MG63 (cell line): ENCODE results near the gene SLC35F6. TPM values are rescaled to one million over a fixed set of nuclear protein-coding genes. Genes with fewer than 3 reads are reported as not detected.

Experiments used
- DNase-seq: peaks from one replicate; pipeline ENCODE4 v3.0.0-alpha.2; 2020
- H3K27me3 ChIP-seq: fragments of 250-450 bp; sonication (Bioruptor Pico); 2 replicates; pipeline ENCODE4 v1.5.1; 2020; ENCODE audit warnings: mild to moderate bottlenecking, moderate library complexity
- H3K36me3 ChIP-seq: fragments of 250-450 bp; sonication (Bioruptor Pico); 2 replicates; pipeline ENCODE4 v1.5.1; 2020; ENCODE audit warnings: mild to moderate bottlenecking, moderate library complexity
- H3K4me3 ChIP-seq: fragments of 250-450 bp; sonication (Bioruptor Pico); 2 replicates; pipeline ENCODE4 v1.5.1; 2020; ENCODE audit warnings: mild to moderate bottlenecking, moderate library complexity
- H3K9me3 ChIP-seq: fragments of 250-450 bp; sonication (Bioruptor Pico); 2 replicates; pipeline ENCODE4 v1.5.1; 2020; ENCODE audit warnings: mild to moderate bottlenecking, moderate library complexity
- total RNA-seq: library from RNA; depleted of rRNA; stranded (reverse); fragments of >200 nt; shearing (Covaris generic); gene quantifications from 2 replicates; pipeline ENCODE4 v1.2.3, GENCODE V29; 2014; ENCODE audit warnings: low replicate concordance; rRNA removed

SLC35F6 gene
- total RNA-seq = 18.9 and 31.0 TPM in 2 replicates

GRCh38 chr2:26764078-26764887 is at the start of gene SLC35F6:
SLC35F6 (plus strand) TSS chr2:26764284; CDS start chr2:26764350, 66 bp downstream.
- H3K27me3 ChIP-seq = no peaks in the 10 kb centered on the region
- peak; percentile 84 for DNase-seq
- H3K36me3 ChIP-seq = peaks cover 33% of the 10 kb centered on the region
- no peaks in the 10 kb centered on the region; the same call in 1 of the 2 replicates for H3K9me3 ChIP-seq
- peak within 1 kb of the TSS; percentile 98 for H3K4me3 ChIP-seq

DNA sequence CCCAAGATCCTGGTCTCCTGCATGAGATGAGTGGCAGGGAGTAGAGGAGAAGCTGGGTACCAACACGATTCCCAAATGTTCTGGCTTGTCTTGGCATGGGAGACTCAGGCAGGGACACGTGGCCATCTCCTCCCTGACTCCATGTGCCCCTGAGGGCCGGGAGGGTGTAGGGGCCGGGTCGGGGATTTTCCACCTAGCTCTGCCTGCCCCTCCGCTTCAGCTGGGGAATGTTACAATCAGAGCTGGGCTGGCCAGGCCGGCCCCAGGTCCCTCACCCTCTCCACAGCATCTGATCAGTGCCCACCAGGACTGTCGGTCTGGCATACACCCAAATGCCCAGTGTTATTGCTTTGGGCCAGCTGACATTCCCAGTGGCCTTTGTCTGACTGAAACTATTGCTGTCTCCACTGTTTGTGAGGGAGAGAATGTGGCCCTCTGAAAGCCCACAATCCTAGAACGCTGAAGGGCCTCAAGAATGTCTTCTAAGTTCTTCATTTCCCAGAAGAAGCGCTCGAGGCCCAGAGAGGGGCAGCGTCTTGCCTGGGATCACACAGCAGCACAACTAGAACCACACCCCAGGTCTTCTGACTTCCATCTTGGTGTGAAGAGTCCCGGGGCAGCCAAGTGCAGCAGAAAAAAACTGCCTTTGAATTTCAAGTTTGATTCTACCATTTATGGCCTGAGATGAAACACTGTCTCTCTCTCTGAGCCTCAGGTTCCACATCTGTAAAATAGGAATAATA is 48.4 kb upstream of the SLC35F6 start:
- no peak for DNase-seq
- Histone ChIP-seq H3K27me3 (no peaks in the 10 kb centered on the region), H3K36me3 (no peaks in the 10 kb centered on the region), H3K9me3 (no peaks in the 10 kb centered on the region), H3K4me3 (no peak overlapping the region)

- Histone ChIP-seq H3K9me3 (no peaks in the 10 kb centered on the region), H3K36me3 (no peaks in the 10 kb centered on the region), H3K4me3 (no peak overlapping the region), H3K27me3 (no peaks in the 10 kb centered on the region)
- DNase-seq = no peak
Measured at GRCh38 chr2:26716340-26716739, 47.7 kb upstream of the SLC35F6 start.

DNA sequence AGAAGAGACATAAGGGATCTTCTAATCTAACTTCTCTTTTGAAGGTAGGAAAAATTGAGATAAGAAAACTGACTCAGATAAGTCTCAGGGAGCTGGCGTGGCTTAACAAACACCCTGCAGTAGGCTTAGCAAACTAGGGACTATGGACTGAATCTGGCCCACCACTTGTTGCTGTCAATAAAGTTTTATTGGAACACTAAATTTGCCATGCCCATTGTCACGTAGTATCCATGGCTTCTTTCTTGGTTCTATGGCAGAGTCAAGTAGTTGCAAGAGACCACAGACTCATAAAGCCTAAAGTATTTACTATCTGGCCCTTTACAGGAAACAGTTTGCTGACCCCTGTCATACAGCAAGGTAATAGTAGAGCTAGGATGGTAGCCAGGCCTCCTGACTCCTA is 47.3 kb upstream of the SLC35F6 start:
- Histone ChIP-seq H3K4me3 (no peak overlapping the region), H3K36me3 (no peaks in the 10 kb centered on the region)
- no peak for DNase-seq

GRCh38 chr2:26717362-26717761 is 46.7 kb upstream of the SLC35F6 start:
- Histone ChIP-seq H3K4me3 (no peak overlapping the region), H3K27me3 (no peaks in the 10 kb centered on the region), H3K9me3 (no peaks in the 10 kb centered on the region), H3K36me3 (no peaks in the 10 kb centered on the region)
- no peak for DNase-seq

More for the DNA sequence above, 47.3 kb upstream of the SLC35F6 start:
- no peaks in the 10 kb centered on the region for H3K9me3 ChIP-seq
- no peaks in the 10 kb centered on the region for H3K27me3 ChIP-seq

GRCh38 chr2:26718949-26719686 is 45.0 kb upstream of the SLC35F6 start:
- Histone ChIP-seq H3K36me3 (no peaks in the 10 kb centered on the region), H3K27me3 (no peaks in the 10 kb centered on the region), H3K9me3 (no peaks in the 10 kb centered on the region), H3K4me3 (no peak overlapping the region)
- DNase-seq = no peak

DNA sequence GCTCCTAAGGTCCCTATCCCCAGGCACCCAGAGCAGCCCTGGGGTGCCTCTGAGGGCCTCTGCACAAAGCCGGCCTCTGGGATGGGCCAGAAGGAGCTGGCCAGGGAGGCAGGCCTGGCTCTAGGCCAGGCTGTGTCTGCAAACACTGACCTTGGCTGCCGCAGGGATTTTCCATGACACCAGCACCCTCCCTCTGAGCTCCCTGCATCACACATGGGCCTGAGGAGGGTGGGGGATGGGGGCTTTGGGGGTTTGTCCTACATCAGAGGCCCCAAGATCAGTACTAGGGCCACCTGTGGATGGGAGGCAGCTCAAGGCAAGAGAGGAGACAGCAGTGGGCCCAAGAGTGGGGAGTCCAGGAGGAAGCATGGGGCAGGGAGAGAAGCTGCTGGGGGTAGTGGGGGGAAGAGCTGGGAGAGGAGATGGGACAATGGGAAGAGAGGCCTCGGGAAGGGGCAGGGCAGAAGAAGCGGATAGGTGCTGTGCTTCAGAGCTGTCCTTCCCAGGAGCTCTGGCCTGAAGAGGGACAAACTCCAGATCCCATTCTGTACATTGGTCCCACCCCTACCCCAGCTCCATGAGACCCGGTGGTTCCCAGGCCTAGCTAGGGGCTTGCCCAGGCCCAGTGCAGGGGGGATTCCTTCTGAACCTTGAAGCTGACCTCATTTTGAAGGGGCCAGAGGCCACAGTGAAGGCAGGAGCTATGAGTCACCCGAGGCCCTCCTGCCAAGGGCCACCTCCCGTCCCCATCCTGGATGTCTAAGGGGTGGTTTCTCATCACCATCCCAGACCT is 43.6 kb upstream of the SLC35F6 start:
- no peaks in the 10 kb centered on the region for H3K9me3 ChIP-seq
- H3K27me3 ChIP-seq = no peaks in the 10 kb centered on the region
- no peaks in the 10 kb centered on the region for H3K36me3 ChIP-seq
- H3K4me3 ChIP-seq = no peak overlapping the region
- peak; percentile 66 for DNase-seq

DNA sequence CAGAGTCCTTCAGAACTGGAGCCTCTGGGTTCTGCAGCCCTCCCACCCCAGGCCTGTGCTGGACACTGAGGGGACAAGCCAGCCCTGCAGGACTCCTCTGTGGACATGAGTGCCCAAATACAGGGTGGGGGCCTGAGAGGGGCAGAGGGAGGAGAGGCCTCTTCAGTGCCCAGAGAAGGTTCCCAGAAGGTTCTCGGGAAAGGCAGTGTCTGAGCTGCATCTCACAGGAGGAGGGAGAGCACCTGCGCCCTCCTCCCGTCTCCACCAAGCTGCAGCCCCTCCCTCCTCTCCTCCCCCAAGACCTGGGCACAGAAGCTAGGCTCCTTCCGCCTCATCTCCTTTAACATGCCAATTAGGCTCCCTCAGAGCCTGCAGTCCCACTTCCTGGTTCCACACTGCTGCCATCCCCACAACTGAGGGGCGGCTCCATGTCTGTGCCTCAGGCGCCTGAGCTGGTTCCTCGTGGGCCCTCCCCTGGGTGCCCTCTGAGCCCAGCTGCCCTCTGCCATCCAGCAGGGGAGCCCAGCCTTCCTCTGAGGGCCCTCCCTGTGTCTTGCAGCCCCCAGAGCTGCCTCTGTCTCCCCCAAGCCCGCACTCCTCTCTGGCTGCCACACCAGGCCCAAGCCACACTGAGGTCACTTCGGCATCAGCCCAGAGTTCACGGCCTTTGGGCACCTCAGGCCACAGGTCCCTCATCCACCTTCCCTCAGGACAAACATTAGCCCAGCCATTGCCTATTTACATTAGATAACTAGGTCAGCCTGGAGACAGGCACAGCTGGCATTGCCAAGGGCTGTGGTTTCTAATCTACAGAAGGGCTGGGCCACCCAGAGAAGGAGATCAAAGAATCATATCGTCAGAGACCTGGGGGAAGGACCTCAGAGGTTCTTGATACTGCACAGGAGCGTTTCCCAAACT is 42.7 kb upstream of the SLC35F6 start:
- Histone ChIP-seq H3K9me3 (no peaks in the 10 kb centered on the region), H3K4me3 (no peak overlapping the region), H3K36me3 (no peaks in the 10 kb centered on the region), H3K27me3 (no peaks in the 10 kb centered on the region)
- no peak for DNase-seq

DNA sequence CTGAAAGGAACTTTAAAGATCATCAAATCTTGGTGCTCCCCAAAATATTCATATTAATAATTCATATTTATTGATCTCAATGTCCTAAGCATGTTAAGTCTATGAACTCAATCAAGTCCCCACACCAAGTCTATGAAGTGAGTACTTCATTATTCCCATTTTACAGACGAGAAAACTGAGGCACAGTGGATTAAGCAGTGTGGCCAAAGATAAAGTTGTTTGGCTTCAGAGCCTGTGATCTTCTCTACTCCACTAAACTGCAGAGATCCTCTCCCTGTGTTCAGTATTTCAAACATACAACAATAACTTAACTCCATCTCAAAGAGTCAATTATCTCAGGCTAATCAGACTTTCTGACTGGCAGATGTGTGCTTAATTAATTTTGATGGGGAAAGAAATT is 41.8 kb upstream of the SLC35F6 start:
- H3K4me3 ChIP-seq = no peak overlapping the region
- no peaks in the 10 kb centered on the region for H3K27me3 ChIP-seq
- no peaks in the 10 kb centered on the region for H3K9me3 ChIP-seq
- no peak for DNase-seq
- H3K36me3 ChIP-seq = no peaks in the 10 kb centered on the region

- no peaks in the 10 kb centered on the region for H3K9me3 ChIP-seq
- H3K36me3 ChIP-seq = no peaks in the 10 kb centered on the region
- no peaks in the 10 kb centered on the region for H3K27me3 ChIP-seq
- no peak overlapping the region for H3K4me3 ChIP-seq
- DNase-seq = no peak
Measured at GRCh38 chr2:26722911-26723310, 41.2 kb upstream of the SLC35F6 start.

DNA sequence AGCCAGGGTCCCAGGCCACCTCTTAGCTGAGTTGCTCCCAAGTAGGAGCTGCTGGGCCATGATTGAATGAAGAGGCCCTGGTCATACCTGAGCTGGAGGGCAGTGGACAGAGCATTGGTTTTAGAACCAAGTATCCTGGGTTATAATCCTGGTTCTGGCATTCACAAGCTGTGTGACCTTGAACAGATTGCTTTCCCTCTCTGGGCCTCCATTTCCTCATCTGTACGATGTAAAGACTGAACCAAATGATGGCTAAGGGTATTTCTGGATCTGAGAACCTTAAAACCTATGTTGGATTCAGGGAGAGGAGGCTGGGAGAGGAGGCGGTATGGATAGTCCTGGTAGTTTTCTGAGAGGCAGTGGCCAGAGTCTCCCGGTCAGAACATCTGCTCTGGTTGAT is 40.6 kb upstream of the SLC35F6 start:
- no peak overlapping the region for H3K4me3 ChIP-seq
- no peaks in the 10 kb centered on the region for H3K27me3 ChIP-seq
- no peaks in the 10 kb centered on the region for H3K36me3 ChIP-seq
- no peak for DNase-seq
- no peaks in the 10 kb centered on the region for H3K9me3 ChIP-seq

DNA sequence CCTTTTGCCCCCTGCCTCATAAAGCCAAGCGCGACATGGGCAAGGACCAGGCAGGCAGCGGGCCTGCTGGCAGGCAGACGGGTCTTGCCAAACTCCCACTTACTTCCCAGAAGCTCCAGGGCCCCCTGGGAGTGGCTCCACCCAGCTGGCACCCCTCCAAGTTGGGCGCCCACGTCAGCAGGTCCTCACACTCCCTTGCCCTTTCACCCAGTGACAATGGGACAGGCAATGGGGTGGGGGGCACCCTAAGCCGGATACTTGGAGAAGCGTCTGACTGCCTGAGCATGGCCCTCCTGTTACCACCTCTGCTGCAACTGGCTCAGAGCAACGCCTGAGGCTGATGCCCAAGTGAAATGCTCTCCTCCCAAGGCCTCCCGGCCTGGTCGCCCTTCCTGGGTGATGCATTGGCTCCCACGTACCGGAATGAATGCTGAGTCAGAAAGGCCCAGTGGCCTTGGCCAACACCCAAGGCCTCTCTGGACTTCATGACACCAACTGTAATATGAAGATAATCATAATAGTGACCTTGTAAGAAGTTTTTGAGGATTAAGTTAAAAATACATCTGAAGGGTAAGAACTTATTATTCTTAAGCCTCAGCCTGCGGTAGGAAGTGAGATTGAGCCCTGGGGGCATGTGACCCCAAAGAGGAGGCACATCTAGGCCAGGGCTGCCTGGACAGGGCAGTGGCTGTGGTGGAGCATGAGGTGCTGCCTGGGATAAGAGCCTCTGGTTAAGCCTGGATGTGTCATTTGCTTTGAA is 39.9 kb upstream of the SLC35F6 start:
- peak; percentile 84 for DNase-seq
- no peak overlapping the region for H3K4me3 ChIP-seq
- no peaks in the 10 kb centered on the region for H3K27me3 ChIP-seq
- H3K9me3 ChIP-seq = no peaks in the 10 kb centered on the region
- H3K36me3 ChIP-seq = no peaks in the 10 kb centered on the region

GRCh38 chr2:26724784-26725520 is 39.1 kb upstream of the SLC35F6 start:
- H3K27me3 ChIP-seq = no peaks in the 10 kb centered on the region
- no peaks in the 10 kb centered on the region for H3K36me3 ChIP-seq
- no peak overlapping the region for H3K4me3 ChIP-seq
- H3K9me3 ChIP-seq = no peaks in the 10 kb centered on the region
- no peak for DNase-seq

GRCh38 chr2:26725521-26725820 is 38.6 kb upstream of the SLC35F6 start:
- Histone ChIP-seq H3K27me3 (no peaks in the 10 kb centered on the region), H3K36me3 (no peaks in the 10 kb centered on the region), H3K4me3 (no peak overlapping the region), H3K9me3 (no peaks in the 10 kb centered on the region)
- no peak for DNase-seq
